K562 (cell line): Measurements from ENCODE around the gene TCF12. TPM values are rescaled to one million over a fixed set of nuclear protein-coding genes. Genes with fewer than 3 reads are reported as not detected.

Experiments used
- ATAC-seq: fragments of 200-7000 bp; cut with Tn5 transposase; 3 replicates; pipeline ENCODE4 v1.9.1; 2020; ENCODE audit warnings: moderate library complexity
- BruUV-seq: library from RNA; stranded (reverse); fragments of 400-500 nt; replicated peaks from 2 replicates; lab custom pipeline; 2021; lab: Mats Ljungman, UMichigan
- CTCF ChIA-PET: fragments of 300-600 bp; formaldehyde crosslinking; extraction: SDS; loops from one replicate; lab custom pipeline; 2021; ENCODE audit warnings: low intra/inter-chr PET ratio; lab: Yijun Ruan, JAX
- POLR2A ChIA-PET: fragments of 300-600, 350-650 bp; sonication (Branson Sonifier 250); formaldehyde crosslinking; extraction: SDS; loops from one replicate; lab custom pipeline; 2021; ENCODE audit warnings: antibody characterized with exemption, inconsistent platforms; lab: Yijun Ruan, JAX
- DNase-seq, 4 experiments: peaks; one replicate each; pipeline versions ENCODE4 v3.0.0 to v3.0.0-alpha.2; 2011 to 2018; ENCODE audit warnings: low spot score in 3 of 4, mixed read lengths in 3 of 4; ENCODE audit errors: extremely low read depth in 1 of 4
- FAIRE-seq: peaks from 2 replicates; lab custom pipeline; 2011; peaks lifted over from hg19 to GRCh38; lab: Jason Lieb, UNC
- H2AFZ ChIP-seq: 2 replicates; pipeline ENCODE4 v1.6.0; 2011; ENCODE audit warnings: low read depth, low read length, control low read depth, inconsistent platforms
- H3K27ac ChIP-seq: fragments of 200-600 bp; 3 replicates; pipeline ENCODE4 v1.8.0; 2011; ENCODE audit warnings: low read depth, mild to moderate bottlenecking, control low read depth, inconsistent platforms, low read length, moderate library complexity, mixed read lengths; ENCODE audit errors: extremely low read depth
- H3K27me3 ChIP-seq, 2 experiments: fragments of 300-600 bp in 1 of 2; 2 replicates in 1 of 2; 3 replicates in 1 of 2; pipeline versions ENCODE4 v1.6.0 to v1.8.0; 2011; ENCODE audit warnings: inconsistent platforms in 2 of 2, low read length in 2 of 2, mild to moderate bottlenecking in 1 of 2, mixed read lengths in 1 of 2, moderate library complexity in 1 of 2; ENCODE audit not compliant: control insufficient read depth in 2 of 2, insufficient read depth in 2 of 2
- H3K36me3 ChIP-seq: fragments of 300-600 bp; 3 replicates; pipeline ENCODE4 v1.8.0; 2011; ENCODE audit warnings: mild to moderate bottlenecking, low read length, inconsistent platforms; ENCODE audit not compliant: control insufficient read depth, insufficient read depth
- H3K4me1 ChIP-seq, 2 experiments: fragments of 200-600 bp in 1 of 2; replicated peaks in 1 of 2; 2 replicates in 1 of 2; 3 replicates in 1 of 2; pipeline versions ENCODE4 v1.5.1 to v1.8.0; 2011; ENCODE audit warnings: inconsistent platforms in 2 of 2, low read length in 2 of 2, mild to moderate bottlenecking in 1 of 2, mixed read lengths in 1 of 2, moderate library complexity in 1 of 2; ENCODE audit not compliant: control insufficient read depth in 2 of 2, insufficient read depth in 2 of 2
- H3K4me2 ChIP-seq: 2 replicates; pipeline ENCODE4 v1.6.1; 2011; ENCODE audit warnings: low read length, control low read depth, inconsistent platforms, mixed read lengths; ENCODE audit not compliant: insufficient read depth
- H3K4me3 ChIP-seq: fragments of 200-600 bp; sonication (generic), shearing (Covaris generic); 2 replicates; pipeline ENCODE4 v1.5.1; 2016; ENCODE audit warnings: control low read depth, inconsistent platforms
- H3K79me2 ChIP-seq: fragments of 200-600 bp; 3 replicates; pipeline ENCODE4 v1.8.0; 2011; ENCODE audit warnings: low read length, inconsistent platforms; ENCODE audit not compliant: control insufficient read depth, insufficient read depth
- H3K9ac ChIP-seq, 2 experiments: 2 replicates each; pipeline versions ENCODE4 v1.6.0 to v1.6.1; 2011; ENCODE audit warnings: low read depth in 2 of 2, low read length in 2 of 2, control low read depth in 1 of 2, inconsistent platforms in 1 of 2, mild to moderate bottlenecking in 1 of 2, mixed read lengths in 1 of 2; ENCODE audit not compliant: insufficient read depth in 1 of 2
- H3K9me1 ChIP-seq: one replicate; pipeline ENCODE4 v1.6.0; 2011; ENCODE audit warnings: inconsistent platforms, mild to moderate bottlenecking, low read length, moderate library complexity; ENCODE audit not compliant: control insufficient read depth, insufficient read depth
- H3K9me3 ChIP-seq: replicated peaks from 2 replicates; pipeline ENCODE4 v1.5.1; 2011; ENCODE audit warnings: low read depth, low read length, inconsistent platforms; ENCODE audit not compliant: control insufficient read depth, insufficient read depth
- H4K20me1 ChIP-seq: replicated peaks from 2 replicates; pipeline ENCODE4 v1.6.1; 2011; ENCODE audit warnings: low read length, inconsistent platforms, mixed read lengths; ENCODE audit not compliant: control insufficient read depth, insufficient read depth
- CHCHD3 ChIP-seq: fragments of 250-450 bp; sonication (Bioruptor Pico); IDR thresholded peaks from 2 replicates; pipeline ENCODE4 v2.1.2; 2022; ENCODE audit warnings: mild to moderate bottlenecking
- COPS2 ChIP-seq: fragments of 450-650 bp; conservative IDR thresholded peaks from 2 replicates; pipeline ENCODE4 v1.6.1; 2016; ENCODE audit warnings: mild to moderate bottlenecking, moderate library complexity
- DMBX1 ChIP-seq: fragments of 250-450 bp; sonication (Bioruptor Pico); IDR thresholded peaks from 2 replicates; pipeline ENCODE4 v1.8.0; 2022; ENCODE audit warnings: inconsistent platforms, mild to moderate bottlenecking, moderate library complexity, borderline replicate concordance
- ESRRB ChIP-seq: fragments of 250-450 bp; sonication (Bioruptor Pico); IDR thresholded peaks from 2 replicates; pipeline ENCODE4 v1.5.0; 2020; ENCODE audit warnings: mild to moderate bottlenecking, moderate library complexity, borderline replicate concordance
- FOXJ2 ChIP-seq: fragments of 200-800 bp; sonication (Bioruptor generic); IDR thresholded peaks from 2 replicates; pipeline ENCODE4 v1.6.1; 2016; ENCODE audit warnings: missing genetic modification characterization, missing compliant biosample characterization
- FOXP4 ChIP-seq: sonication (generic); formaldehyde crosslinking; IDR thresholded peaks from 2 replicates; pipeline ENCODE4 v1.8.0; 2022; ENCODE audit warnings: mild to moderate bottlenecking, missing genetic modification reagents, borderline replicate concordance
- FUS ChIP-seq: fragments of 200-400 bp; formaldehyde crosslinking; optimal IDR thresholded peaks from 2 replicates; pipeline ENCODE3; 2017; ENCODE audit warnings: low read depth, low read length
- GATA2 ChIP-seq: sonication (generic); formaldehyde crosslinking; IDR thresholded peaks from 2 replicates; pipeline ENCODE4 v1.4.0; 2020; ENCODE audit warnings: mild to moderate bottlenecking, missing genetic modification reagents
- MNT ChIP-seq, 2 experiments: fragments of 450-650 bp; conservative IDR thresholded peaks; 2 replicates each; pipeline ENCODE4 v1.6.1; 2017; ENCODE audit warnings: mild to moderate bottlenecking in 2 of 2, moderate library complexity in 2 of 2
- MXI1 ChIP-seq: IDR thresholded peaks from 2 replicates; pipeline ENCODE4 v1.6.1; 2011; ENCODE audit warnings: low read depth, mild to moderate bottlenecking, improper control_type of control experiment, low read length
- NFIX ChIP-seq: fragments of 250-450 bp; sonication (Bioruptor Pico); IDR thresholded peaks from 2 replicates; pipeline ENCODE4 v1.4.0; 2020; ENCODE audit warnings: low read depth, mild to moderate bottlenecking, moderate library complexity
- U2AF1 ChIP-seq: fragments of 200-400 bp; formaldehyde crosslinking; optimal IDR thresholded peaks from 2 replicates; pipeline ENCODE3; 2017; ENCODE audit warnings: mild to moderate bottlenecking, low read depth, low read length, moderate library complexity
- ZNF76 ChIP-seq: fragments of 250-450 bp; sonication (Bioruptor Pico); IDR thresholded peaks from 2 replicates; pipeline ENCODE4 v1.4.0; 2020; ENCODE audit warnings: mild to moderate bottlenecking, moderate library complexity, borderline replicate concordance
- ZSCAN29 ChIP-seq: fragments of 450-650 bp; IDR thresholded peaks from 2 replicates; pipeline ENCODE4 v1.6.1; 2017
- WGBS: fragments of 100-300 bp; shearing (Covaris generic); methylation state at CpG from one replicate; pipeline ENCODE4 v1.1.6; 2016; ENCODE audit warnings: low coverage, mixed read lengths; ENCODE audit not compliant: insufficient coverage; ENCODE audit errors: missing lambda C conversion rate; 5-methylcytosine and 5-hydroxymethylcytosine counted together
- in situ Hi-C: fragments of 300-500 bp; cut with MboI; formaldehyde crosslinking; loops from 4 replicates; pipeline ENCODE4 v1.15.0; 2018; ENCODE audit warnings: inconsistent platforms, mixed read lengths
- intact Hi-C: fragments of 100-400 bp; cut with micrococcal nuclease; formaldehyde crosslinking; loops from 2 replicates; pipeline ENCODE4 v1.14.2; 2022
- polyA plus RNA-seq, 8 experiments: library from polyadenylated mRNA; depleted of rRNA in 4 of 8; stranded (reverse) in 5 of 8; unstranded in 3 of 8; fragments of >200 nt; fragmentation: Nextera tagmentation in 2 of 8; fragmentation: Illumina TruSeq in 1 of 8; extraction: Ambion mirVana in 2 of 8; extraction: Trizol in 1 of 8; gene quantifications; 2 replicates each; pipeline versions ENCODE4 v1.2.1 to v1.2.3, GENCODE V29; 2011 to 2014; ENCODE audit warnings: inconsistent platforms in 1 of 8, missing spikeins in 1 of 8
- total RNA-seq, 7 experiments: library from RNA; depleted of rRNA in 6 of 7; stranded (reverse); fragments of >200 nt in 6 of 7; fragmentation: Illumina TruSeq in 2 of 7; extraction: Trizol in 2 of 7; gene quantifications; 2 replicates each; pipeline versions ENCODE4 v1.2.1 to v1.2.3, GENCODE V29; 2011 to 2021; ENCODE audit warnings: low replicate concordance in 1 of 7

TCF12 gene
- total and polyA plus RNA-seq, 9 of the 15 experiments (the other 6 are each of a cell fraction or from before 2014, with no cell fraction given), result 10.5 to 132 (median 52.9) TPM

- no peak for FAIRE-seq
- POLR2A ChIA-PET, result no interaction called here
- ATAC-seq, result no peak
Observed at GRCh38 chr15:57285386-57285785, 366.9 kb downstream of the TCF12 start.

GRCh38 chr15:57286446-57287122 is 368.1 kb downstream of the TCF12 start:
- H3K9ac ChIP-seq, result no peak overlapping the region
- H3K4me2 ChIP-seq, result no peak overlapping the region
- no TSS peak for BruUV-seq
- in situ Hi-C loops, result no loop called here
- DNase-seq, result no peak
- H3K36me3 ChIP-seq, result peaks cover 61% of the 10 kb centered on the region
- no peak for ATAC-seq
- peaks cover 0 to 2% of the 10 kb centered on the region in 2 experiments; a peak in 1 of 5 replicates for H3K4me1 ChIP-seq
- TF ChIP-seq MNT (conservative IDR thresholded peaks at IDR 0.05), result no peak
- TF ChIP-seq ESRRB, result no peak
- TF ChIP-seq ZNF76 (CRISPR knock-in tag), result no peak
- no peak for TF ChIP-seq FOXP4
- no peak for TF ChIP-seq FOXJ2
- TF ChIP-seq FUS, result no peak
- no peaks in the 10 kb centered on the region for H4K20me1 ChIP-seq
- no peaks in the 10 kb centered on the region for H3K79me2 ChIP-seq
- H3K9me1 ChIP-seq, result no peaks in the 10 kb centered on the region
- H3K27ac ChIP-seq, result no peak overlapping the region
- no peaks in the 10 kb centered on the region for H3K27me3 ChIP-seq
- WGBS, result 96% methylated on average over 7 of the region's 7 CpGs
- ChIA-PET POLR2A (interaction anchor here (0.8 to 1.2 kb wide), 2 partner anchors 10 to 41 kb away, joined by 3 read pairs; no protein-coding TSS in a partner anchor), CTCF (no interaction called here)
- no peak overlapping the region for H2AFZ ChIP-seq
- no peak overlapping the region for H3K4me3 ChIP-seq
- FAIRE-seq, result no peak
- H3K9me3 ChIP-seq, result no peaks in the 10 kb centered on the region
- intact Hi-C loops, result no loop called here

More at GRCh38 chr15:57285386-57285785, 366.9 kb downstream of the TCF12 start:
- H3K27me3 ChIP-seq, result no peaks in the 10 kb centered on the region
- BruUV-seq, result no TSS peak
- H3K4me3 ChIP-seq, result no peak overlapping the region
- H3K9ac ChIP-seq, result no peak overlapping the region
- H3K4me1 ChIP-seq, result peaks cover 0 to 2% of the 10 kb centered on the region in 2 experiments; a peak in 1 of 5 replicates
- H3K9me3 ChIP-seq, result no peaks in the 10 kb centered on the region
- 100% methylated on average over 3 of the region's 3 CpGs for WGBS
- no peak overlapping the region for H2AFZ ChIP-seq
- CTCF ChIA-PET, result no interaction called here
- H3K4me2 ChIP-seq, result no peak overlapping the region
- H4K20me1 ChIP-seq, result no peaks in the 10 kb centered on the region
- peaks cover 70% of the 10 kb centered on the region for H3K36me3 ChIP-seq
- no peaks in the 10 kb centered on the region for H3K79me2 ChIP-seq
- no peak for TF ChIP-seq COPS2
- no peak for TF ChIP-seq CHCHD3 (CRISPR knock-in tag)
- no peak for TF ChIP-seq DMBX1 (CRISPR knock-in tag)
- TF ChIP-seq MXI1, result no peak
- TF ChIP-seq GATA2 (CRISPR knock-in tag), result no peak
- no peak for TF ChIP-seq U2AF1
- no peak for TF ChIP-seq ZSCAN29
- TF ChIP-seq NFIX (CRISPR knock-in tag), result no peak
- TF ChIP-seq, all 486 proteins: peak for 0
- Histone ChIP-seq H3K27ac (no peak overlapping the region), H3K9me1 (no peaks in the 10 kb centered on the region)
- no peak for DNase-seq
- intact Hi-C loops (no loop called here), in situ Hi-C loops (no loop called here)
